ENCODE data around the gene ADGRG3. TPM values are rescaled to one million over a fixed set of nuclear protein-coding genes. Genes with fewer than 3 reads are reported as not detected.

Gene ADGRG3
- total and polyA plus RNA-seq, 9 of the 15 experiments (the other 6 are each of a cell fraction or from before 2014, with no cell fraction given), result 0.09 to 0.52 (median 0.14) TPM; not detected in 3

- TF ChIP-seq, protein P1, sequence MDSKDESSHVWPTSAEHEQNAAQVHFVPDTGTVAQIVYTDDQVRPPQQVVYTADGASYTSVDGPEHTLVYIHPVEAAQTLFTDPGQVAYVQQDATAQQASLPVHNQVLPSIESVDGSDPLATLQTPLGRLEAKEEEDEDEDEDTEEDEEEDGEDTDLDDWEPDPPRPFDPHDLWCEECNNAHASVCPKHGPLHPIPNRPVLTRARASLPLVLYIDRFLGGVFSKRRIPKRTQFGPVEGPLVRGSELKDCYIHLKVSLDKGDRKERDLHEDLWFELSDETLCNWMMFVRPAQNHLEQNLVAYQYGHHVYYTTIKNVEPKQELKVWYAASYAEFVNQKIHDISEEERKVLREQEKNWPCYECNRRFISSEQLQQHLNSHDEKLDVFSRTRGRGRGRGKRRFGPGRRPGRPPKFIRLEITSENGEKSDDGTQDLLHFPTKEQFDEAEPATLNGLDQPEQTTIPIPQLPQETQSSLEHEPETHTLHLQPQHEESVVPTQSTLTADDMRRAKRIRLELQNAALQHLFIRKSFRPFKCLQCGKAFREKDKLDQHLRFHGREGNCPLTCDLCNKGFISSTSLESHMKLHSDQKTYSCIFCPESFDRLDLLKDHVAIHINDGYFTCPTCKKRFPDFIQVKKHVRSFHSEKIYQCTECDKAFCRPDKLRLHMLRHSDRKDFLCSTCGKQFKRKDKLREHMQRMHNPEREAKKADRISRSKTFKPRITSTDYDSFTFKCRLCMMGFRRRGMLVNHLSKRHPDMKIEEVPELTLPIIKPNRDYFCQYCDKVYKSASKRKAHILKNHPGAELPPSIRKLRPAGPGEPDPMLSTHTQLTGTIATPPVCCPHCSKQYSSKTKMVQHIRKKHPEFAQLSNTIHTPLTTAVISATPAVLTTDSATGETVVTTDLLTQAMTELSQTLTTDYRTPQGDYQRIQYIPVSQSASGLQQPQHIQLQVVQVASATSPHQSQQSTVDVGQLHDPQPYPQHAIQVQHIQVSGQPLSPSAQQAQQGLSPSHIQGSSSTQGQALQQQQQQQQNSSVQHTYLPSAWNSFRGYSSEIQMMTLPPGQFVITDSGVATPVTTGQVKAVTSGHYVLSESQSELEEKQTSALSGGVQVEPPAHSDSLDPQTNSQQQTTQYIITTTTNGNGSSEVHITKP (IDR thresholded peaks at IDR 0.05; ENCODE audit: partially characterized antibody), result no peak
- TF ChIP-seq CLOCK (CRISPR knock-in tag; IDR thresholded peaks at IDR 0.05; ENCODE audit: borderline replicate concordance) (no peak), NFYB (IDR thresholded peaks at IDR 0.05; ENCODE audit: extremely low read depth, insufficient read length) (no peak), RBM22 (IDR thresholded peaks at IDR 0.05; ENCODE audit: low read depth, low read length, poor library complexity, severe bottlenecking) (no peak), ADNP (tag; IDR thresholded peaks at IDR 0.05) (peak; percentile 100), TFAM (CRISPR knock-in tag; conservative IDR thresholded peaks at IDR 0.05) (no peak), ZNF764 (CRISPR knock-in tag; IDR thresholded peaks at IDR 0.05; ENCODE audit: low read depth) (no peak), FOXP1 (CRISPR knock-in tag; IDR thresholded peaks at IDR 0.05) (peak; percentile 80; the same call in 1 of the 2 replicates), ZNF395 (CRISPR knock-in tag; IDR thresholded peaks at IDR 0.05) (peak; percentile 99), TAF1 (IDR thresholded peaks at IDR 0.05; ENCODE audit: control insufficient read depth, extremely low read depth, insufficient read depth, low read length, severe bottlenecking) (no peak), ETV5 (CRISPR knock-in tag; IDR thresholded peaks at IDR 0.05; ENCODE audit: low read depth) (no peak; the same call in 1 of the 2 replicates), NFATC3 (IDR thresholded peaks at IDR 0.05) (peak; percentile 93), LEF1 (IDR thresholded peaks at IDR 0.05) (peak; percentile 98), SAFB2 (IDR thresholded peaks at IDR 0.05; ENCODE audit: borderline replicate concordance, low read depth, low read length, severe bottlenecking) (no peak), ZFP30 (CRISPR knock-in tag; IDR thresholded peaks at IDR 0.05; ENCODE audit: borderline replicate concordance) (no peak), GATAD2A (IDR thresholded peaks at IDR 0.05) (peak; percentile 95)
These were observed 21.9 kb downstream of the ADGRG3 start (continued) for GRCh38 chr16:57689762-57690558.
